GM10266 (cell line): ENCODE results near the gene PRKAR2B.

Experiments
- DNase-seq: peaks from one replicate; pipeline ENCODE4 v3.0.0; 2012; ENCODE audit errors: extremely low spot score
- TF ChIP-seq, protein P1 (sequence below): IDR thresholded peaks from 2 replicates; pipeline ENCODE4 v1.5.1; 2012; ENCODE audit warnings: mild to moderate bottlenecking, low read depth; ENCODE audit not compliant: control insufficient read depth, insufficient read depth; ENCODE audit errors: missing control alignments

Gene PRKAR2B

DNA sequence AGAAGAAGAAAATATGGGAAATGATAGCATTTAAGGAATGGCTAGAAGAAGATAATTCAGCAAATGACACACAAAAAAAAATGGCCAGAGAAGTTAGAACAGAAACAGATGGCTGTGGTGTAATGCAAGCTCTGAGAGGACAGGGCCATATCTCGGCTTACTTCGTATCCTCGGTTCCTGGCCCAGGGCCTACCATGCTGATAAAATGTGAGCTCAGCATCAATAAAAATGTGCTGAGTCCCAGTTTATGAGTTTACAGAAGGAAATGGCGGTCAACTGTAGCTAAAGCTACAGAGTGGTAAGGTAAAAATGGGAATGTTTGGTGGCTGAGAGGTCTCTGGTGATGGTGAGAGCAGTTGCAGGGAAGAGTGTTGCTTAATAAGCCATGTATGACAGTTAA, 165.1 kb downstream of the PRKAR2B start:
- TF ChIP-seq, protein P1, sequence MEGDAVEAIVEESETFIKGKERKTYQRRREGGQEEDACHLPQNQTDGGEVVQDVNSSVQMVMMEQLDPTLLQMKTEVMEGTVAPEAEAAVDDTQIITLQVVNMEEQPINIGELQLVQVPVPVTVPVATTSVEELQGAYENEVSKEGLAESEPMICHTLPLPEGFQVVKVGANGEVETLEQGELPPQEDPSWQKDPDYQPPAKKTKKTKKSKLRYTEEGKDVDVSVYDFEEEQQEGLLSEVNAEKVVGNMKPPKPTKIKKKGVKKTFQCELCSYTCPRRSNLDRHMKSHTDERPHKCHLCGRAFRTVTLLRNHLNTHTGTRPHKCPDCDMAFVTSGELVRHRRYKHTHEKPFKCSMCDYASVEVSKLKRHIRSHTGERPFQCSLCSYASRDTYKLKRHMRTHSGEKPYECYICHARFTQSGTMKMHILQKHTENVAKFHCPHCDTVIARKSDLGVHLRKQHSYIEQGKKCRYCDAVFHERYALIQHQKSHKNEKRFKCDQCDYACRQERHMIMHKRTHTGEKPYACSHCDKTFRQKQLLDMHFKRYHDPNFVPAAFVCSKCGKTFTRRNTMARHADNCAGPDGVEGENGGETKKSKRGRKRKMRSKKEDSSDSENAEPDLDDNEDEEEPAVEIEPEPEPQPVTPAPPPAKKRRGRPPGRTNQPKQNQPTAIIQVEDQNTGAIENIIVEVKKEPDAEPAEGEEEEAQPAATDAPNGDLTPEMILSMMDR, result no peak
- DNase-seq, result no peak

DNA sequence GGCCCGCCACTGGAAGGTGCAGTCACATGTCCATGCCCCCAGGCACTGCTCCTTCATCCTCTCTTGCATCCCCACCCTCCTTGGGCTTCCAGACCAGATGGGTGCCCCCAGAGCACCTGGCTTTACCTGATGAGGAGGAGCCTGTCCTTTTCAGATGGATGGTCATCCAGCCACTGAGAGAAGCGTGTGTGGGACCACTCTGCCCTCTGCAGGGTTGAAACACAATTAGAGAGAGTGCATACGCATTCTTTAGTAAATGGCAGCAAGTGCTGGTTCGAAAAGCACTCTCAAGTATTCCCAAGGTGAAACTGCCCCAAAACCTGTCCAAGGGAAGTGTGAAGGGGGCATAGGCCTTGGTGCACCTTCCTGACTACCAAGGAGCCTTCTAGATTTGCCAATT, 165.9 kb downstream of the PRKAR2B start:
- DNase-seq, result no peak
- TF ChIP-seq, protein P1, result no peak
